ENCODE measurements around the gene PRADC1. TPM values are rescaled to one million over a fixed set of nuclear protein-coding genes. Genes with fewer than 3 reads are reported as not detected.
A peak's percentile ranks its signal among the peaks of the same experiment; 100 is the strongest.

PRADC1 gene
- total and polyA plus RNA-seq, 9 of the 15 experiments (the other 6 are each of a cell fraction or from before 2014, with no cell fraction given) = 7.3 to 47.4 (median 34.2) TPM

- intact Hi-C loops (cut with micrococcal nuclease) = loop anchor here (1.0 kb wide), 1 partner anchor 19 kb away; the partner anchor contains the start of gene PRADC1
- Histone ChIP-seq H3K9me3 (replicated peaks; ENCODE audit: control insufficient read depth, insufficient read depth, low read depth, low read length) (no peaks in the 10 kb centered on the region), H4K20me1 (replicated peaks; ENCODE audit: control insufficient read depth, insufficient read depth, low read length) (no peaks in the 10 kb centered on the region), H3K9me1 (ENCODE audit: control insufficient read depth, insufficient read depth, low read length) (no peaks in the 10 kb centered on the region), H3K27ac (ENCODE audit: extremely low read depth, low read depth, low read length) (peak within 1 kb of the TSS; percentile 78), H3K4me1 (replicated peaks in 1 of 2; ENCODE audit: control insufficient read depth in 2 of 2, insufficient read depth in 2 of 2, low read length in 2 of 2) (peaks cover 15 to 23% of the 10 kb centered on the region in 2 experiments; a peak in 4 of 5 replicates), H2AFZ (ENCODE audit: low read depth, low read length) (peak within 1 kb of the TSS; percentile 96), H3K27me3 (ENCODE audit: control insufficient read depth in 2 of 2, insufficient read depth in 2 of 2, low read length in 2 of 2) (no peaks in the 10 kb centered on the region), H3K9ac (ENCODE audit: insufficient read depth in 1 of 2, low read depth in 2 of 2, low read length in 2 of 2) (peak within 1 kb of the TSS; percentile 75 to 94), H3K4me2 (ENCODE audit: insufficient read depth, low read length) (peak within 1 kb of the TSS; percentile 94), H3K4me3 (peak within 1 kb of the TSS; percentile 92), H3K79me2 (ENCODE audit: control insufficient read depth, insufficient read depth, low read length) (peaks cover 39% of the 10 kb centered on the region), H3K36me3 (ENCODE audit: control insufficient read depth, insufficient read depth, low read length) (peaks cover 9% of the 10 kb centered on the region; the same call in 2 of the 3 replicates)
- TSS peak; percentile 54 for BruUV-seq (replicated peaks)
- WGBS (ENCODE audit: insufficient coverage, low coverage, missing lambda C conversion rate) = under 1% methylated on average over 55 of the region's 64 CpGs
- DNase-seq (ENCODE audit: extremely low read depth in 1 of 4, low spot score in 3 of 4) = peak; percentile 93 to 96 (median 93)
- in situ Hi-C loops (cut with MboI) = no loop called here
- peak; percentile 92 for ATAC-seq
- peak; percentile 95 for FAIRE-seq
- CTCF ChIA-PET (ENCODE audit: low intra/inter-chr PET ratio) = interaction anchor here (0.9 kb wide), 1 partner anchor 129 kb away, joined by 3 read pairs; no protein-coding TSS in a partner anchor
- POLR2A ChIA-PET = interaction anchor here (0.8 to 2.0 kb wide), 6 partner anchors 10 to 41 kb away, joined by 3 to 13 read pairs (median 6); partner anchors contain the start of genes CCT7 and PRADC1
- TF ChIP-seq ATF7 (IDR thresholded peaks at IDR 0.05) (peak; percentile 48; the same call in 1 of the 2 replicates), CXXC5 (CRISPR knock-in tag; IDR thresholded peaks at IDR 0.05) (peak; percentile 76), U2AF1 (optimal IDR thresholded peaks at IDR 0.05; ENCODE audit: low read depth, low read length) (peak; percentile 80), YY1 (IDR thresholded peaks at IDR 0.05; ENCODE audit: borderline replicate concordance in 1 of 3, control insufficient read depth in 1 of 3, extremely low read depth in 1 of 3, insufficient read depth in 3 of 3, insufficient read length in 1 of 3, insufficient replicate concordance in 2 of 3, low read depth in 1 of 3, low read length in 2 of 3) (peak; percentile 97 to 98 (median 97)), PHF20 (IDR thresholded peaks at IDR 0.05; ENCODE audit: partially characterized antibody) (peak; percentile 88), FIP1L1 (IDR thresholded peaks at IDR 0.05; ENCODE audit: low read depth, low read length, poor library complexity, severe bottlenecking) (peak; percentile 51), NR4A1 (CRISPR knock-in tag; IDR thresholded peaks at IDR 0.05) (no peak), NR4A1 (tag; IDR thresholded peaks at IDR 0.05) (no peak), ZNF583 (CRISPR knock-in tag; IDR thresholded peaks at IDR 0.05) (no peak), TOE1 (IDR thresholded peaks at IDR 0.05; ENCODE audit: borderline replicate concordance) (0 out of 2 replicates have a peak, but pooled peaks have one; percentile 31), TOE1 (CRISPR knock-in tag; IDR thresholded peaks at IDR 0.05; ENCODE audit: borderline replicate concordance, low read depth) (no peak), HDAC8 (tag; IDR thresholded peaks at IDR 0.05) (no peak), TCF7L2 (IDR thresholded peaks at IDR 0.05; ENCODE audit: low read depth, low read length) (0 out of 2 replicates have a peak, but pooled peaks have one; percentile 12), EP400 (IDR thresholded peaks at IDR 0.05) (peak; percentile 98), BHLHE40 (IDR thresholded peaks at IDR 0.05; ENCODE audit: low read length) (peak; percentile 53; the same call in 1 of the 2 replicates), JUNB (CRISPR knock-in tag; conservative IDR thresholded peaks at IDR 0.05) (no peak), TBL1XR1 (IDR thresholded peaks at IDR 0.05; ENCODE audit: low read length in 2 of 2) (no peak), ZKSCAN3 (CRISPR knock-in tag; IDR thresholded peaks at IDR 0.05) (no peak), MAX (CRISPR knock-in tag; IDR thresholded peaks at IDR 0.05) (peak; percentile 95), NRF1 (conservative IDR thresholded peaks at IDR 0.05 in 1 of 2, IDR thresholded peaks at IDR 0.05 in 1 of 2) (peak; percentile 82 to 86), KLF6 (CRISPR knock-in tag; IDR thresholded peaks at IDR 0.05; ENCODE audit: borderline replicate concordance) (peak; percentile 70; the same call in 1 of the 2 replicates)
Measured at GRCh38 chr2:73214120-73215035, 18.7 kb downstream of the PRADC1 start, which contains the start of gene SMYD5. TSS of gene SMYD5 (plus strand) at chr2:73214245. CDS start at chr2:73214267, 22 bp downstream.

Measured in K562 (cell line).